GM12801 (cell line): ENCODE data around the gene PRICKLE4.

Experiments
- CTCF ChIP-seq: IDR thresholded peaks from one replicate; pipeline ENCODE4 v1.5.1; 2011; ENCODE audit warnings: control low read depth; ENCODE audit not compliant: insufficient read length; ENCODE audit errors: extremely low read depth

The PRICKLE4 gene

GRCh38 chr6:41780551-41781365, at the start of gene PRICKLE4:
PRICKLE4 (plus strand) TSS chr6:41780782; CDS start chr6:41783474, 2,692 bp downstream.
- no peak for TF ChIP-seq CTCF

- TF ChIP-seq CTCF, result no peak
Measured at GRCh38 chr6:41731561-41732086, 49.0 kb upstream of the PRICKLE4 start.

GRCh38 chr6:41732149-41732548, 48.4 kb upstream of the PRICKLE4 start:
- no peak for TF ChIP-seq CTCF

- no peak for TF ChIP-seq CTCF
Measured at GRCh38 chr6:41732591-41733359, 47.8 kb upstream of the PRICKLE4 start.

- TF ChIP-seq CTCF, result no peak
Measured at GRCh38 chr6:41733360-41733706, 47.2 kb upstream of the PRICKLE4 start.

GRCh38 chr6:41733707-41734665, 46.6 kb upstream of the PRICKLE4 start:
- no peak for TF ChIP-seq CTCF
